Stimulated activated CD8-positive, alpha-beta memory T cell treated with anti-CD3 and anti-CD28 coated beads, Interleukin-12 subunit alpha, Interleukin-12 subunit beta, amount 100 ng/mL, for 24 hours (primary cell): ENCODE data around the gene SREK1.

Experiments used
- DNase-seq: peaks from one replicate; pipeline ENCODE4 v3.0.0-alpha.2; 2020; ENCODE audit errors: extremely low read depth

Gene SREK1

DNA sequence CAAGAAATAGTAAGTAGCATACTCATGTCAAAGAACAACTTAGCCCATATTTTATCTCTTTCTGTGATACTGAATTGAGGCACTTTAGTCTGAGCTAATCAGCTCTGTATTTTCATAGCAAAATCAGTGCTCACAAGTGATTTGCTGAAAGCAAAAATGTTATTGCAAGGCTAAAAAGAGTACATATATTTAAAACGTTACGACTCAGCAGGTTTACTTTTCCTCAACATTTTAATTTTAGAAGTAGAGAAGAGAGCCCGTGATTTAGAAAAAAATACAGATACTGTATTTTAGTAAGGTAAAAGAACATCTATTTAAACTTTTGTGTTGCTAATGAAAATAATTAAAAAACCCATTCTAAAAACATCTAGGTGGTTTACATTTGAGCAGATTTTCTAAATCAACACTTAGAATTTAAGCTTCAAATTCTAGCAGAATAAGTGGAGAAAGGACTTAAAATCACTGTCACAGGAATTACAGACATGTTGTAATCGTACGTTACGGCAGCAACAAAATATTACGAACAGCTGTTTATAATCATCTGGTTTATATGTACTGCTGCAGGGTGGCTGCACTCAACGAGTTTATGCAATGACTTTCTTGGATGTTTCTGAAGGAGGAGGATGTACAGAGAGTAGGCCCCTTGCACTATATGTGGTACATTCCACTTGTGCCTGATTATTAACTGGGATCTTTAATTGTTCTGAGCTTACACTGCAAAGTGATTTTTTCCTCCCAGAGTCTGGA is 20.1 kb downstream of the SREK1 start:
- no peak for DNase-seq

DNA sequence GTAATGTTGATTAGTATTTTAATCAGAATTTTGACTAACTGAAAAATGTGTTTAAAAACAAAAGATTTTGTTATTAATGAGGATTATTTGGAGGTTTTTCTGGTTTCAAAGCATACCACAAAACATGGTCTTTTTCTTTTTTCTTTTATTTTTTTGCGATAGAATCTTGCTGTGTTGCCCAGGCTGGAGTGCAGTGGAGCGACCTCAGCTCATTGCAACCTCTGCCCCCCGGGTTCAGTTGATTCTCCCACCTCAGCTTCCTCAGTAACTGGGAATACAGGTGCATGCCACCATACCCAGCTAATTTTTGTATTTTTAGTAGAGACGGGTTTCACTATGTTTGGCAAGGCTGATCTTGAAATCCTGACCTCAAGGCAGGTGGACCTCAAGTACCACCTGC is 24.1 kb downstream of the SREK1 start:
- no peak for DNase-seq

DNA sequence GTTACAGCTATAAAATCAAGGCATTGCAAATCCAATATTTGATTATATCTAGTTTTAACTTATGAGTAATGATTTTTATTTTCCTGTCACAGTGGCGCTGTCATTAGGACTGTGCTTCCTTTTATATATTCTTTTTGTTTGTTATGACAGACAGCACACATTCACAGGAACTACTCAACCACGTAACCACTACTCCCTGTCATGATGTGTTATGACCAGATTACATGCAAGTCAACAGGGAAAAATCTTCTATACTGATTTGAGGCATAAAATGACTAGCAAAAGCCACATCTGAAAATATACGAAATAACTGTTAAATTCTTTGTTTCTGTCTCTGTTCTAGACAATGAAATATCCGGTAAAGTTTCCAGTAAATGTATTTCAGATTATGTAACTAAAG is 25.4 kb downstream of the SREK1 start:
- DNase-seq, result no peak

DNA sequence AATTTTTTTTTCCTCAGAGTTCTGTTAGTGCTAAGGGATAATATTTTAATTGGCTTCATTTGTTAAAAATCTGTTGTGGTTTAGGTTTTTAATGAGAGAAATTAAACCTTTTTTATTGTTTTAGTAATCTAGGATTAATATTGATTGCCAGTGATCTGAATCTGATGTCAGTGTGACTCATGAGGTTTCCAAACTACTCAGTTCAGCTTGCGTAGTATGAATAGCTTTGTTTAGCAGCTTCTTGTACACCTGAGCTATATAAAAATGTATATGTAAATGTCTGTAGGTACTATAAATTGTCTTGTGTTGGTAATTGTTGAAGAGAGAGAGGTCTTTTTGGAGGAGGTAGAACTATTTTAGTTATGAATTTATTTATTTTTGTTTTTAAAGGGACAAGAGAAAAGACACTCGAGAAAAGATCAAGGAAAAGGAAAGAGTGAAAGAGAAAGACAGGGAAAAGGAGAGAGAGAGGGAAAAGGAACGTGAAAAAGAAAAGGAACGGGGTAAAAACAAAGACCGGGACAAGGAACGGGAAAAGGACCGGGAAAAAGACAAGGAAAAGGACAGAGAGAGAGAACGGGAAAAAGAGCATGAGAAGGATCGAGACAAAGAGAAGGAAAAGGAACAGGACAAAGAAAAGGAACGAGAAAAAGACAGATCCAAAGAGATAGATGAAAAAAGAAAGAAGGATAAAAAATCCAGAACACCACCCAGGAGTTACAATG is 26.3 kb downstream of the SREK1 start:
- DNase-seq, result no peak

DNA sequence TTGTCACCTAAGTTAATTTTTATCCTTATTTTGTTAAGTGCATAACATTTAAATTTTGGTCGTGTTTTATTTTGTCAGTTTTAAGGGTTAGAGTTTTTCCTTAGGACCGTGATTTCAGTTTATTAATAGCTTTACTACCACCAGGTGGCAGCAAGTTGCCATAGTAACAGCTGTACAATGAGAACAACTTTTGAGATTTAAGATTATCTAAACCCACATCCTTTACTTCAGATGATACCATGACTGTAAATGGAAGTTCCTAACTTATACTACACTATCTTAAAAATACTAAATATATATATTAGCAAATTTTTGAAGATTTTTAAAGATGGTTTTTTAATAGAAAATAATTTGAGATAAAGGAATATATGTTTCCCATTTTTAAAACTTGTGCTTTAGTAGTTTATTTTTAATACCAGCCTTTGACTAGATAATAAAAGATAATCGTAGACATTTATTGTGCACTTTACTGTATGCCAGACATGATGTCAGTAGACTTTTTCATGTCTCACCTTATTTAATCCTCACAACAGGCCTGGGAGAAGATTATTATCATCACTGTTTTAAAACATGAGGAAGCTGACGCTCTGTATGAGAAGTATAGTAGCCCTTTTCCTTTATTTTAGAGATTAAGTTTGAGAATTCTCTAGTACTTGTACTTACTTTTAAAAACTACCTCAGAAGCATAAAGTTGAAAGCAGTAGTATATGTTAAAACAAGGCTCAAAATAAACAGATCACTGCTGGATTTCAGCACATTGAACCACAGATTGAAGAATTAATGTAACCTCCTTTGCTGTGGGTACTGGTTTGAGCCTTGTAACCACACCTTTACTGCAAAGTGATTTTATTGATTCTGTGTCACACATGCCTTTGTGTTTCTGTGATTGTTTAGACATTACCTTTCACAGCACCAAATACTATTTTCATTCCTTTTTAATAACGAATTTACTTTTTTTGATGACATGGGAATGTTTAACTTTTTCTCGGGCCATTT is 27.5 kb downstream of the SREK1 start:
- peak; percentile 5 for DNase-seq

DNA sequence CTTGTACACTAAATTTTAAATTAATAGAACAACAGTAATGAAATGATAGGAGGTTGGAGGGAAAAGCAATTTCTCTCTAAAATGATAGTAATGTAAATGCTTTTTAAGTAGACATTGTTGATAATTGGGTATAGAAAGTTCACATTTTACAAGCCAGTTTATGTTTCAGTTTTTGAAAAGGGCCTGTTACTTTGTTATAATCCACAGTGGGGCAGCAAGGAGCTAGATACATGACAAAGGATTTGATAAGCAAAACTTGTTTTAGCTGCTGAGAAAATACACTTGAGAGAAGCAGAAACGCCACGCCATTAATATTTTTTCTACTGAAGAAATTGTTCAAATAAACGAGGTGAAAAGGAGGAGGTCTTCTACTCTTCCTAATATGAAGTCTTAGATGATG is 30.2 kb downstream of the SREK1 start:
- DNase-seq, result no peak

DNA sequence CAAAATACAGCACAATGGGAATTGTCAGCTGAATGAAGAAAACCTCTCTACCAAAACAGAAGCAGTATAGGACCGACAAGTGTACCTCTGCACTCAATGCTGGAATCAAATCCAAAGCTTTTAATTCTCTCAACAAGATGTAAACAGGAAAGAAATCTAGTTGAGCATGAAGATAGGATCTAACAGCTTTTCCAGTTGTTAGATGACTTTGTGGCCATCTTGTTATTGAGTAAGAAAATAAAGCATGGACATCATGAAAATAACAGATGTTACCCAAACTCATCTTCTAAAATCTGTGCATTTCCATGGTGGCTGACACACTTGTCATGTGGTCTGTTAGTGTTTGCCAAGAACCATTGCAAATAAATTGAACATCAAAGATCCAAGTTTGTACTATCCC is 34.7 kb downstream of the SREK1 start:
- no peak for DNase-seq

DNA sequence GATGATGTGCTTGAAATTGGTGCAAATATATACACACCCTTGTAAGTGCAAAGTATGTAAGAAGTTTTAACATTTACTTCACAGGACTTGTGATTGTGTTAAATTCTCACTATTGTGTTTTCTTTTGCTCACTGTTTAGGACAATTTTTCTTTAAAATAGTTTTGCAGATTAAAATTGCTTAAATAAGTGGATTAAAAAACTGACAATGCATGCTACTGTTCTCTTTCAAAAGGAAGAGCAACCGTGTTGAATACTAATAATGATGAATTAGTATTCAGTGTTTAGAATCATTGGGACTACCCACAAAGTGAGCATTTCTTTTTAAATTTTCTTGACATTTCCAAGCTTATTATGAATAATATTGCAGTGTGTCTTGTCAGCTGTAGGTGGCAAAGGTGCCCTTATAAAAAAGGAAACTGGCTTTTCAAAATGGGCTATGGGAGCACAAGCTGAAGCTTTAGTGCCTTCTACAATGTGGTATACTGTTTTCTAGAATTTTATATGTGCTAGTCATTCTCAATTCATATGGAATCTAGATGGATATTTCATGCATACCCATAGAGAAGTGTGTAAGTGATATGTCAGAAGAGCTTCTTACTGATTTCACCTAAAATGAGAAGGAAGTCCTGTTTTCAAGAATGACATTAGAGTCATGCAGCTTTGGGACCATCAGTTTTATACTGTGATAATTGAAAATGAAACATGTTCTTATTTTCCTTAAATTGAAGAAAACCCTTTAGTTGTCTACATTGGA is 35.4 kb downstream of the SREK1 start:
- no peak for DNase-seq

DNA sequence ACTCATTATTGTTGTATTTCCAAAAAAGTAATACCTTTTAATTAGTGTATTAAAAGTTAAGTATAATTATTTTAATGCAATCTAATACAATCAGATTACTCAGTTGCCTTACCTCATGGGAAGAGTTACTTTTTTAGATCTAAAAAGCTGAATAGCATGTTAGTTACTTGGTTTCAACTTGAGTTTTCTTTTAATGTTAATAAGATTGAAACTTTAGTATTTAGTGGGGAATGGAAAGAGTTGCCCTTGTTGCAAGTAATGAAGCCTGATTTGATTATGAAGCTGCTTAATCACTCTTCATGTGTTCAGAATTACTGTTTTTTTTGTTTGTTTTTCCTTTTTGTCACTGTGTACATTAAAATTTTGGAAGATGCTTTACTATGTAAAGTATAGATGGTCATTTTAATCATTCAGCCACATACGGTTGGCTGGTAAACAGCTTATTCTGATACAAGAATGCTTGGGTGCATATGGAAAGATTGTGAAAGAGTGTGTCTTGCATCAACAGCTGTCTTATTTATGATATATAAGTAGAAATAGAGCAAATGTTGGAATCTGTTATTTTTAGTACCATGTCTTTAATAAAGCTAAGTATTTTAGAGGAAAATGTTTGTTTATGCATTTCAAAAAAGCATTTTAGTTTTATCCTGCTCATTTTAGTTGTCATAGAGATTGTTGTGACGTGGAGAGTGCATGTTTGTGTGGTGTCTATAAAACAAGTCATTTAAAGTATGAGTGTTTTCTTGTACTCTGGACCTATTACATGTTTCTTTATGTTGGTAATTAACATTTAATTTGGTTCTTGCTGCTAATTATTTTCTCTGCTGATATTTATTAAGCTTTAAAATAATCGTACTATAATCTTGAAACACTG is 36.4 kb downstream of the SREK1 start:
- DNase-seq, result no peak

DNA sequence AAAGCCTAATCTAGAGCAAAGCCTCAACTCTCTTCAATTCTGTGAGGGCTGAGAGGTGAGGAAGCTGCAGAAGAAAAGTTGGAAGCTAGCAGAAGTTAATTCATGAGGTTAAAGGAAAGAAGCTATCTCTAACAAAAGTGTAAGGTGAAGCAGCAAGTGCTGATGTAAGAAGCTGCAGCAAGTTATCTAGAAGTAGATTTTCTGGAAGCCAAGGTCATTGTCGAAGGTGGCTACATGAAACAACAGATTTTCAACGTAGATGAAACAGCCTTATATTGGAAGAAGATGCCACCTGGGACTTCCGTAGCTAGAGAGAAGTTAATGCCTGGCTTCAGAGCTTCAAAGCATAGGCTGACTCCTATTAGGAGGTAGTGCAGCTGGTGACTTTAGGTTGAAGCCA is 42.0 kb downstream of the SREK1 start:
- DNase-seq, result no peak

DNA sequence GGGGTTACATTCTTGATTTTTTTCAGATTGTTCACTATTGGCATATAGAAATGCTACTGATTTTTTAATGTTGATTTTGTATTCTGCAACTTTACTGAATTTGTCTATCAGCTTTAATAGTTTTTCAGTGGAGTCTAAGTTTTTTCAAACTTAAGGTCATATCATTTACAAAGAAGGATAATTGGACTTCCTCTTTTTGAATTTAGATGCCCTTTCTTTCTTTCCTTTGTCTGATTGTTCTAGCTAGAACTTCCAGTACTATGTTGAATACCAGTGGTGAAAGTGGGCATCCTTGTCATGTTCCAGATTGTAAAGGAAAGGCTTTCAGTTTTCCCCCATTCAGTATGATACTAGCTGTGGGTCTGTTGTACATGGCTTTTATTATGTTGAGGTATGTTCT is 49.3 kb downstream of the SREK1 start:
- no peak for DNase-seq

DNA sequence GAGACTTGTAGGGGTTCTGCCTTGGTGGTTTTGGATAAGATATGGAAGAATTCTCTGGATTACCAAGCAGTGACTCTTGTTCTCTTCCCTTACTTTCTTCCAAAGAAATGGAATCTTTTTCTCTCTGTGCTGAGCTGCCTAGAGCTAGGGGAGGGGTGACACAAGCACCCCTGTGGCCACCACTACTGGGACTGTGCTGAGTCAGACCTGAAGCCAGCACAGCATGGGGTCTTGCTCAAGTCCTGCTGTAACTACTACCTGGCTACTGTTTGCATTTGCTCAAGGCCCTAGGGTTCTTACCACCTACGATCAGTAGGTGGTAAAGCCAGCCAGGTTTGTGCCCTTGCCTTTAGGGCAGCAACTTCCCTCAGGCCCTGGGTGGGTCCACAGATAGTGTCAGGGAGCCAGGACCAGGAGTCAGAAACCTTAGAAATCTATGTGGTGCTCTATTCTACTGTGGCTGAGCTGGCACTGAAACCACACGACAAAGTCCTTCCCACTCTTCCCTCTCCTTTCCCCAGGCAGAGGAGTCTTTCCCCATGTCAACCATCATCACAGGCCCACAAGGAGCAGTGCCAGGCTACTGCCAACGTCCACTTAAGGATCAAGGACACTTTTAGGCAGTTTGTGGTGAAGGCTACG is 53.8 kb downstream of the SREK1 start:
- DNase-seq, result no peak

DNA sequence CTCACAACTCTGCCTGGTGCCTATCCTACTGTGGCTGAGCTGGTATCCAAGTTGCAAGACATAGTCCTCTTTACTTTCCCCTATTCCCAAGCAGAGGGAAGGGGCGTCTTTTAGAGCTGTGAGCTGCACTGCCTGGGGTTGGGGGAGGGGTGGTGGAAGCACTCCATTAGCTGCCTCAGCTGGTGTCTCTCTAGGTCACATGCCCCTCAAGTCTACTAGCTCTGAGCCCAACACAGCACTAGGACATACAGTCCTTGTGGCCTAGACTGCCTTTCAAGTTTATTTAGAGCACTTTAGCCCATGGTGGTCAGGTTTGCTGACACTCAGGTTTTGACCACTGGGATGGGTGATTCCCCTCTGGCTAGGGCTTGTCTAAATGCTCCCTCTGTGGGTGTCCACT is 54.7 kb downstream of the SREK1 start:
- DNase-seq, result no peak

DNA sequence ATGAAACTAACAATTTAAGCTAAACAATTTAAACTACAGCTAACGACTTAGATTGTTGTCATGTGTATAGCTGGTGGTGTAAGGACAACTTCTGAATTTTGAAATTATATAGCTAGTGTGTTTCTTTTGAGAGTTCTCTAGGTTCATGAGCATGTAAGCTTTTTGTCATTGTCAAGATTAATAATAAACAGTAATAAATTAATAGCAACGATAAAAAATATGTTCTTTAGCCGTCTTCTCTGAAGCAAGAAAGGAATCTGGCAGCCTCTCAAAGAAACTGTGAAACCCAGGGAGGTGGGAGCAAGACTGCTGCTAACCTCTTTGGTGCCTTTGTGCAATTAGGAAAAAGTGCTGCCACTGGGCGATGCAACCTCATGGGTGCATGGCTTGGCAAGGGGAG is 59.4 kb downstream of the SREK1 start:
- no peak for DNase-seq

DNA sequence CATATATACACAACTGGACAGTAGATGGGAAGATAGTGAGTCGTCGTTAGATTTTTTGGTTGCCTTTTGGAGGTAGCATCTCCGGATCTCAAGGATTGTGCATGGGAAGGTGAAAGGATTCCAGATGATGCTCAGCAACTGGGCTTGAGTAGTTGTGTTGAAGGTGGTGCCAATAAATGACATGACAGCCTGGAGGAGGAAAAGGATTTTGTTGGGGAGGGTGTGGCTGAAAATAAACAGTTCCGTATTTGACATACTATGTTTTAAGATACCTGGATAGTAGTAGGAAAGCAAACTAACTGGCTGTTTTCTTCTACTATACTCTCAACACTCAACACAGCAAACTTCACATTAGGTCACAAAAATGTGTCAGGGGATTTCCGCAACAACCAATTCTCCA is 62.4 kb downstream of the SREK1 start:
- no peak for DNase-seq

DNA sequence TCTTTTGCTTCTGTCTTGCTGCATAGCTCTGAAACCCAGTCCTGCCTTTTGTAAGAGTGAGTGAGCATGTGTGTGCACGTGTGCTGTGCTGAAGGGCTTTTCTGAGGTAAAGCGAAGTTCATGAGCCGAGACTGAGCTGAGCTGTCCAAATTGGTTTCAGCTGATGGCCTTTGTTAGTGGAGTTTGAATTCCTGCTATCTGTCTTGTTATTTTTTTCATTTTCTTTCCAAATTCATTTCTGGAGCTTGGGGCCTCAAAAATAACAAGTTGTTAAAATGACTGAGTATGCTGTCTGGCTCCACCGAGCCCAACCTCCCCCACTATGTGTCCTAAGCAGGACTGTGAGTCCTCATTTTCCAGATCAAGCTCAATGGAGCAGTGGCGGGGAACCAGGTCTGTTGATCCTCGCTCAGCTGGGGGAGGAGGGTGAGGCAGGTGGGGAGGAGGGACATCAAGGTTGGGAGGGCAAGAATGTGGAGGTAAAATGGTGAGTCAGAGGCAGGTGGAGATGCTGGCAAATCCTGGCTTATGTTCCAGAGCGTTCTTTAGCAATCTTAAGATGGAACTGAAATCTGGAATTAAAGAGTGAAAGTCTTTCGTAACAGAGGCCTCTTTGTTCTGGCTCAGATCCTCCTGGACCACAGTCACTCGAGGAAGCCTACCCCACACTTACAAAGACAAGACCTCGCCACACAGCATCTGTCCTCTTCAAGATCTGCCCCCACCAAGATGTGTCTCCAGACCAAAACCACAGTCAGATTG is 63.9 kb downstream of the SREK1 start:
- DNase-seq, result no peak

DNA sequence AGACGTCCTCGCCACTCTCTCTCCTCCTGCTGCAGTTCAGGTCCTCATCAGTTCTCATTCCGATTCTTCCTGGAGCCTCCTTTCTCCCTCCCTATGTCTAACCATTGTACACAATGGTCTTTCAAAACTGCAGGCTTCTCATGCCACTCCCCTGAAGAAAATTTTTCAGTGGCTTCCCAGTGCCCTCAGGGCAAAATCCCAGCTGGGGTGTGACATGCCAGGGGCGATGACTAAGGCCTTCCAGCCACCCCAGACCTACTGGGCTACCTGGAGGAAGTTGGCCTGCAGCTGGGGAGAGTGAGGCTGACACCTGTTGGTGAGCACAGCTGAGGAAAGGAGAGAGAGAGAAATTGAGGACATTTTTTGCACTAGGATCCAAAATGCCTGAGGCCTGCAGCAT is 65.2 kb downstream of the SREK1 start:
- DNase-seq, result no peak

DNA sequence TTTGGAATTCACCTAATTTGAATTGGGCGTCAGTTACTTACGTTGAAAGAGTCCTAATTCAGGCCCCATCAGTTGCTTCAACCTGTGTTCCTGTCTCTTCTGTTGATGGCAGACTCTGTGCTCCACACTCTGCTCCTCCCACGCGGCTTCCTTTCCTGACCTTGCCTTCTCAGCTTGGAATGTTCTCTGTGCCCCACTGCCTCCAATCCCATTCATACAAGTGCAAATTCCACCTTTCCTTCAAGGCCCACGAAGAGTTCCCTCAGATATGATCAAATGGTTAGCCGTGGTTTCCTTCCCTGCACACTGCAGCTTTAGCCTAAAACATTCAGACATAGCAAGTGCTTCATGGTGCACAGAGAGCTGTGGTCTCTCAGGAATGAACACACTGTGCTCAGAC is 65.7 kb downstream of the SREK1 start:
- no peak for DNase-seq

DNA sequence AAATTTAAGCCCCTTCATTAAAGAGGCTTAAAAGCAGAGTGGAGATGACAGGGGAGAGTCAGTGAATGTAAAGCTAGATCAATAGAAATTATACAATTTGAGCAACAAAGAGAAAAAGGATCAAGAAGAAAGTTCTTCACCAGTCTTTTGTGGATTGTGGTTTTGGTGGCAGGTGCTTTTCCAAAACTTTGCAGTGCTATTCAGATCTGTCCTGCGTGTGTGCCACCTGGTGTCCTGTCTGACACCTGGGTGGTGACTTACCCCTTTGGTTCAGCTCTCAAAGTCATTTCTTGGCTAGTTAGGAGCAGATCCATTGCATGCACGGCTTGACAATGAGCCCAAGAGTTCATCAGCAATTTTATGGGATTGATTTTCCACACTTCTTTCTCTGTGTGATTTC is 69.4 kb downstream of the SREK1 start:
- DNase-seq, result no peak
